Measurements from ENCODE around the gene BOD1L1.

BOD1L1 gene

GRCh38 chr4:13538427-13538973, 89.0 kb downstream of the BOD1L1 start:
- DNase-seq = peak; percentile 31

DNA sequence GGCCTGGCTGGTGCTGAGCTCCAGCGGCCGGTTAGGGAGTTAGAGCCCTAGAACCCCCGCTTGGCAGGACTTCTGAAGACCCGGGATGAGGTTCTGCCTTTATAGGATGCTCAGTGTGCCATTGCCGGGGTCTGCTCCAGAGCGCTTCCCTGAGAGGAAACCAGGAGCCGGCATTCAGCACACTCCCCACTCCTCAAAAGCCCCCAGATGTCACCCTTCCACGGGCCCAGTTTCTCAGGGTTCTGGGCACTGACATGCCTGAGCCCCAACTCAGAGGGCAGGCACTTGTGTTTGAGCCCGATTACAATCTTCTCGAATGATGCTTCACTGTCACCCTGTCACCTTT, 89.7 kb downstream of the BOD1L1 start:
- no peak for DNase-seq

GRCh38 chr4:13537011-13537831, 90.3 kb downstream of the BOD1L1 start:
- peak; percentile 31 for DNase-seq

- DNase-seq = peak; percentile 30
Observed at GRCh38 chr4:13536607-13537006, 90.9 kb downstream of the BOD1L1 start.

DNA sequence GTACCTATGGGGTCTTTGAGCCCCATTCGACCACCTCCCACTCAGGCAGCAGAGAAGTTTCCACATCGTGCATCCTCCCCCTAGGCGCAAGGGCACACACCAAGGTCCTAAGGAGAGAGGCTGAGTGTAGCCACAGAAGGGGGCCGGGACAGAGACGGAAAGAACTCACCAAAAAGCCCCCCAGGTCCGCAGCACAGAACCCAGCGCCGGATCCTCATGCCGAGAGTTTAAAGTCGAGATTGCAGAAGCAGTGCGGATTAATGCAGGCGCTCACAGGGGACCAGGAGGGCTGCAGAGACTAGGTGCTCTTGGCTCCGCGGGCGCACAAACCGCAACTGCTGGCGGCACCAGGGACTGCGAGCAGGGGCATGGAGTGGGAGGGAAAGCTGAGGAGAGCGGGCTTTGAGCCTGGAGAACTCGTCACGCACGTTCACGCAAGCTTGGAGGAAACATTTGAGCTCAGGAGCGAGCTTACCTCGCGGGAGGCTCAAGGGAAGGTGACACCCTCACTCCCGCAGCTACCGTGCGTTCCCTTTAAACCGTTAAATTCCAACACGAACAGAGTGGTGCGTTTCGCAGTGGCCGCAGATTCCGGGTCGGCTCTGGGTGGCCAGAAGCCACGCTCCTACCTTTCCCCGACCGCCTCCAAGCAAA, 91.7 kb downstream of the BOD1L1 start:
- peak; percentile 48 for DNase-seq

DNA sequence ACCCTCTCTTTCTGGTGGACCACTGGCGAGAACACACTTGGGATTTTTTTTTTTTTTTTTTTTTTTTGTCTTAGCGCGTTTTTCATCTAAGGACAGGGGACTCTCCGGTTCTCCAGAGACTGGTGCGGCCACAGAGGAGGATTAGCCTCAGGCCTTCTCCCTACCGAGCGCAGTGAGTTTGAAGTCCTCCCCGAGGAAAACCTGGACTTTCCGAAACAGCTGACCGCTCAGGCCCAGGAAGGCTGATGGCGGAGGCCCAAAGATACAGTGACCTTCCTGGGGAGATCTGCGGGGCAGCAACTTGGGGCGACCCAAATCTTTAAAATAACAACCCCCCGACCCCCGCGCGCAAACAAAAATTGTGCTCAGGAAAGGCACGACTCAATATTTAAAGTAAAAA, 92.4 kb downstream of the BOD1L1 start:
- peak; percentile 24 for DNase-seq

GRCh38 chr4:13534344-13535063, 93.0 kb downstream of the BOD1L1 start:
- peak; percentile 25 for DNase-seq

GRCh38 chr4:13533670-13534343, 93.7 kb downstream of the BOD1L1 start:
- peak; percentile 16 for DNase-seq

DNA sequence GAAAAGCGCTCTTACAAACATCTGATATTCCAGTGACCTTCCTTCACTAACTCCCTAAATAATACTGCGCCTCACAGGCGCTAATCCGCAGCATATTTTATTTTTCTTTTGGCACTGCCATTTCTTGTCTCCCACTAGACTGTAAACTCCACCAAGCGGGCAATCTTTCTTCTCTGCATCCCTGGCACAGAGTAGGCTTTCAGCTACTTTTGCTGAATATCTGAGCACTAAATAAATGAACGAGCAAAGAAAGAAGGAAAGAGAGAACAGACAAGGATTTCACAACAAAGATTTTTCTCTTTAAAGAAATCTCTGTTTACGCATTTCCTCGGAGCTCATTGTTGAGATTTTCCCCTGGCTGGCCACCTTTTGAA, 95.9 kb downstream of the BOD1L1 start:
- DNase-seq = no peak

- peak; percentile 51 for DNase-seq
Observed at GRCh38 chr4:13530823-13531624, 96.5 kb downstream of the BOD1L1 start.

GRCh38 chr4:13529128-13529919, 98.2 kb downstream of the BOD1L1 start:
- DNase-seq = peak; percentile 62

GRCh38 chr4:13528821-13529127, 98.8 kb downstream of the BOD1L1 start:
- peak; percentile 52 for DNase-seq

DNA sequence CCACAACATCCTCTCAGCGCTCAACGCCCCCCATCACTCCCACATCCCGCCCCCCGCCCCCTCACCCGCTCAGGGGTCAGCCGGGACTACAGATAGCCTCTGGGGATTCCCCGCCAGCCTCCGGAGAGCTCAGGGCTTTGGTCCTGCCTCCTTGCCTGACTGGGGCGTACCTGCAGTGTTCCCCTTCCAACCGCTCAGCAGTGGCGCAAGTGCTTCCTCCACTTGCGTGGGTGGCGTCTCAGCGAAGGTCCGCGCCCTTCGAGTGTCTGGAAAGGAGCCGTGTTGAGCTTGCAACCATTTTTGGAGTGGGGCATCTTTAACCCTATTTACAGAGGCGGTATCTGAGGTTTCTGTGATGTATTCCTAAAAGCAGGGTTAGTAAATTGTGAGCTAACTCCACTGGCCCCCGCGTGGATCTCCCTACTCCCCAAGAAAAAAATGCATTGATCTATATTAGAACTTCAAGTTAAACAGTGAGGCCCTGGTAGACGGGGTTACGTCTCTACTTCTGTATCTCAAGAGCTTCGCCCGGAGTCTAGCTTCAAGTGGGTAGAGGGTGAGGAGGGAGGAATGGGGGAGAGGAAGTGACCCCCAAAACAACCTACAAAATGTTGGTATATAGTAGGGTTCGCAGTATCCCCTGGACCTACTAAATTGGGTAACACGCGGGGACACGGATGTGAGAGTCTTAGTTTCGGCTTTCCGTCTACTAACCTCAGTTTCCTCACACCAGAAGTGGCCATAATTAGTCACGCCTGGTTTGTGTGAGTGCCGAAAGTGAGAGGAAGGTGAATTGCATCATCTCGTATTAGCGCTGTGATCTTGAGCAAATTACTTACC, 99.3 kb downstream of the BOD1L1 start:
- peak; percentile 41 for DNase-seq

- DNase-seq = peak; percentile 31
Observed at GRCh38 chr4:13527192-13527980, 100.1 kb downstream of the BOD1L1 start.

DNA sequence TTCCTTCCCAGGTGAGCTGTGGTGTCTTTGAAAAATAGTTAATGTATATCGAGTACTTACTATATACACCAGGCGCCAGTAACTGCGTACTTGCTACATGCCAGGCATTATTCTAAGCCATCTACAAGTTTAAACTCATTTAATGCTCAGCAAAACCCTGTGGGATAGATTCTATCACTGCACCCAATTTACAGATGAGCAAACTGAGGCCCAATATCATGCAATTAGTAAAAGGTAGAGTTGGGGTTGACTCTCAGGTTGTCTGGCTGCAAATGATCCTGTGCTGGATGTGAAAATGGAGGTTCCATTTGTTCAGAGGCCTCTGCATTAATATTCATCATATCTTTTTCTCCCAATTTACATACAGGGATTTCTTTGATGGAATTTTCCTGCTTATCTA, 100.9 kb downstream of the BOD1L1 start:
- no peak for DNase-seq

- peak; percentile 18 for DNase-seq
Observed at GRCh38 chr4:13525606-13526281, 101.8 kb downstream of the BOD1L1 start.

- DNase-seq = peak; percentile 49
Observed at GRCh38 chr4:13524504-13525243, 102.9 kb downstream of the BOD1L1 start.

All from eye (tissue), 1 donor.